Measurements from ENCODE around the gene MPRIP. TPM values are rescaled to one million over a fixed set of nuclear protein-coding genes. Genes with fewer than 3 reads are reported as not detected.

Gene MPRIP
- total and polyA plus RNA-seq, 7 donors = 43.2 to 113 (median 77.4) TPM

DNA sequence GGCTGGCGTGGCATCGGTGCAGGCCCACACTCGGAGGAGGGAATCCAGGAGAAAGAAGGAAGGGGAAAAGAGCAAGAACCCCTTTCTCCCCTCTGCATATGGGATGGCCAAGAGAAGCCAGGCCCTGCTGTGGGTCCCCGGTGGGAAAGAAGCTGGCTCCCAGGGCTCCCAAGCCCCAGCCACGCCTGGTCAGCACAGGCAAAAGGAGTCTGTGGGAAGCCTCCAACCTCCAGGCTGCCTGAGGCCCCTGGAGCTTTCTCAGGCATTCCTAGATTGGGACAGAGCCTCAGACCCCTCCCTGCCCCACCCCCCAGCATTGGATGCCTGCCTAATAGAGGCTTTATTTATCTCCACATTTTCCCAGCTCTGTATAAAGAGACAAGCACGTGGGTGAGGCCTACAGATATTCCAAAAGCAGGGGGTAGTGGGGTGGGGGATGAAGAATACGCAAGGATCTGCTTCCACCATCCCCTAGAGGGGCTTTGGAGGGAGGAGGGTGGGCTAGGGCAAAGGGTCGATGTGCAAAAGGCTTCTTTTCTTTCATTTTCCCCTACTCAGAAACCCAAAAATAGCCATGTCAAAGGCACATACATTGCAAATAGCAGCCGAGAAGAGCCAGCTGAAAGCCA is 56.4 kb downstream of the MPRIP start:
- no peak for TF ChIP-seq EP300 (IDR thresholded peaks at IDR 0.05)
- no peak for TF ChIP-seq POLR2A (IDR thresholded peaks at IDR 0.05)
- TF ChIP-seq, protein P1, sequence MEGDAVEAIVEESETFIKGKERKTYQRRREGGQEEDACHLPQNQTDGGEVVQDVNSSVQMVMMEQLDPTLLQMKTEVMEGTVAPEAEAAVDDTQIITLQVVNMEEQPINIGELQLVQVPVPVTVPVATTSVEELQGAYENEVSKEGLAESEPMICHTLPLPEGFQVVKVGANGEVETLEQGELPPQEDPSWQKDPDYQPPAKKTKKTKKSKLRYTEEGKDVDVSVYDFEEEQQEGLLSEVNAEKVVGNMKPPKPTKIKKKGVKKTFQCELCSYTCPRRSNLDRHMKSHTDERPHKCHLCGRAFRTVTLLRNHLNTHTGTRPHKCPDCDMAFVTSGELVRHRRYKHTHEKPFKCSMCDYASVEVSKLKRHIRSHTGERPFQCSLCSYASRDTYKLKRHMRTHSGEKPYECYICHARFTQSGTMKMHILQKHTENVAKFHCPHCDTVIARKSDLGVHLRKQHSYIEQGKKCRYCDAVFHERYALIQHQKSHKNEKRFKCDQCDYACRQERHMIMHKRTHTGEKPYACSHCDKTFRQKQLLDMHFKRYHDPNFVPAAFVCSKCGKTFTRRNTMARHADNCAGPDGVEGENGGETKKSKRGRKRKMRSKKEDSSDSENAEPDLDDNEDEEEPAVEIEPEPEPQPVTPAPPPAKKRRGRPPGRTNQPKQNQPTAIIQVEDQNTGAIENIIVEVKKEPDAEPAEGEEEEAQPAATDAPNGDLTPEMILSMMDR (IDR thresholded peaks at IDR 0.05) = no peak
- no peak for TF ChIP-seq POLR2AphosphoS5 (IDR thresholded peaks at IDR 0.05)
- 72 to 74% methylated on average over 9 of the region's 9 CpGs for WGBS, 2 donors
- DNase-seq = peak; percentile 76

DNA sequence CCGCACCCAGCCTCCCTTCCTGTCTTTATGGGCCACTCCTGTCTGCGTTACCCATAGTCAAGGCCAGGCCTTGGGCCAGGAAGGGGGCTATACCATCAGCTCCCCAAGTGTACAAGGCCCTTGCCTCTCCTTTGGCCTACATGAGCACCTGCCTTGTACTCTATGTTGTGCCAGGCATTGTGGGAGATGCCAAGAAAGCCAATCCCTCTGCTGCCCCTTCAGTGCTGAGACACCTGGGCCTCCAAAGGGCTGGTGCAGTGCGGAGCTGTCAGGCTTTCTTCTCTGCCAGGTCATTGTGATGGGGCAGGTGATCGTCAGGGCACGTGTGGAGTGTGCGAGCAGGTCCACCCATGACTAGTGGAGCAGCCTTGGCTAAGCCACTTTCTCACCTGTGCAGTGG is 59.9 kb downstream of the MPRIP start:
- no peaks in the 10 kb centered on the region for H3K36me3 ChIP-seq
- TF ChIP-seq POLR2AphosphoS5 (IDR thresholded peaks at IDR 0.05) (no peak), EP300 (IDR thresholded peaks at IDR 0.05) (no peak), POLR2A (IDR thresholded peaks at IDR 0.05) (no peak)
- intact Hi-C loops (cut with DNase I) = loop anchor here (10.0 kb wide), 1 partner anchor 97 kb away; no protein-coding TSS in a partner anchor
- no peaks in the 10 kb centered on the region for H3K27me3 ChIP-seq
- 95 to 96% methylated on average over 6 of the region's 6 CpGs for WGBS, 2 donors
- H3K4me3 ChIP-seq = no peak overlapping the region
- no peaks in the 10 kb centered on the region for H3K9me3 ChIP-seq
- no peak overlapping the region for H3K27ac ChIP-seq
- peaks cover 0 to 55% (median 49%) of the 10 kb centered on the region in 4 donors for H3K4me1 ChIP-seq
- no peak for DNase-seq

More for the DNA sequence above, 56.4 kb downstream of the MPRIP start:
- H3K27me3 ChIP-seq = no peaks in the 10 kb centered on the region
- peak overlapping the region; percentile 50 to 64 (median 63) for H3K27ac ChIP-seq
- H3K36me3 ChIP-seq = no peaks in the 10 kb centered on the region
- H3K4me3 ChIP-seq = no peak overlapping the region
- intact Hi-C loops (cut with DNase I) = no loop called here
- no peaks in the 10 kb centered on the region for H3K9me3 ChIP-seq
- peaks cover 0 to 53% (median 41%) of the 10 kb centered on the region in 4 donors for H3K4me1 ChIP-seq

DNA sequence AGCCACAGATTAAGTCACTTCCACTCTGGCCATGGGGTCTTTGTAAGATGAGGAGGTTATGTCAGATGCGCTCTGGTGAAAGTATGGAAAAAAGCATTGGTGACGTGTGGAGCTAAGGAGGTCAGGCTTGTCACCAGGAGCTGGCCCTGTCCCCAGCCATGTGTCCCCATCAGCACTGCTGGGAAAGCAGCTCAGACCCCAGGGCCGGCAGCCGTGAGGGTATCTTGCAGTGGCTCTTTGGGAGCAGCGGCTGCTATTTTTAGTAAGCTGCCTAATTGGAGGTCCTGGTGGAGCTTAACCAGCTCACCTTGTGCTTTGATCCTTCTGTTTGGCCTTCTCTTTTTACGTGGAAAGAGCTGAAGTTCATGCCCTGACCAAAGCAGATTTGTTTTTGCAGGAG is 60.9 kb downstream of the MPRIP start:
- 92% methylated on average over 6 of the region's 6 CpGs for WGBS, 2 donors
- Histone ChIP-seq H3K9me3 (no peaks in the 10 kb centered on the region), H3K4me3 (no peak overlapping the region), H3K36me3 (no peaks in the 10 kb centered on the region), H3K27ac (no peak overlapping the region), H3K4me1 (peaks cover 0 to 55% (median 50%) of the 10 kb centered on the region in 4 donors), H3K27me3 (no peaks in the 10 kb centered on the region)
- intact Hi-C loops (cut with DNase I) = loop anchor here (10.0 kb wide), 1 partner anchor 98 kb away; no protein-coding TSS in a partner anchor
- TF ChIP-seq, protein P1 (IDR thresholded peaks at IDR 0.05) = no peak
- TF ChIP-seq POLR2AphosphoS5 (IDR thresholded peaks at IDR 0.05) (no peak), POLR2A (IDR thresholded peaks at IDR 0.05) (no peak), EP300 (IDR thresholded peaks at IDR 0.05) (no peak)
- no peak for DNase-seq

DNA sequence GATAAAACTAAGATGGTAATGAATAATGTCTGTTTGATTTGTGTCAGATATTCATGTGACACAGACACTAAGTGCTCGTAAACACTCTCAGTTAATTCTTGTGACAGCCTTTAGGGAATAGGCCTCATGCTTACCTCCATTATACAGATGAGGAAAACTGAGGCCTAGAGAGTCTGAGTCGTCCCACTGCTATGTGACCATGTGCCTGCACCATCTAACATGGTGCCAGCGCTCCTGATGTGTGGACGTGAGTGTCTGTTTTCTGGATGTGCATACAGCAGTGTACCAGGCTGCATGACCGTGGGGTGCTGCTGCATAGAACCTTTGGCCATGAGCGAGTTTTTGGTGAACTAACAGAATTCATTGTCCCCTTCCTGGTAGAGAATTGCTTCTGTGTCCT is 61.8 kb downstream of the MPRIP start:
- WGBS, 2 donors = 95% methylated on average over 6 of the region's 6 CpGs
- H3K27me3 ChIP-seq = no peaks in the 10 kb centered on the region
- TF ChIP-seq EP300 (IDR thresholded peaks at IDR 0.05) (no peak), POLR2A (IDR thresholded peaks at IDR 0.05) (no peak), POLR2AphosphoS5 (IDR thresholded peaks at IDR 0.05) (no peak)
- TF ChIP-seq, protein P1 (IDR thresholded peaks at IDR 0.05) = no peak
- H3K4me1 ChIP-seq = peaks cover 0 to 55% (median 50%) of the 10 kb centered on the region in 4 donors
- H3K27ac ChIP-seq = peak overlapping the region in 1 of 4 donors; percentile 4
- intact Hi-C loops (cut with DNase I) = loop anchor here (10.0 kb wide), 1 partner anchor 99 kb away; no protein-coding TSS in a partner anchor
- H3K4me3 ChIP-seq = no peak overlapping the region
- H3K9me3 ChIP-seq = no peaks in the 10 kb centered on the region
- DNase-seq = no peak
- H3K36me3 ChIP-seq = no peaks in the 10 kb centered on the region

DNA sequence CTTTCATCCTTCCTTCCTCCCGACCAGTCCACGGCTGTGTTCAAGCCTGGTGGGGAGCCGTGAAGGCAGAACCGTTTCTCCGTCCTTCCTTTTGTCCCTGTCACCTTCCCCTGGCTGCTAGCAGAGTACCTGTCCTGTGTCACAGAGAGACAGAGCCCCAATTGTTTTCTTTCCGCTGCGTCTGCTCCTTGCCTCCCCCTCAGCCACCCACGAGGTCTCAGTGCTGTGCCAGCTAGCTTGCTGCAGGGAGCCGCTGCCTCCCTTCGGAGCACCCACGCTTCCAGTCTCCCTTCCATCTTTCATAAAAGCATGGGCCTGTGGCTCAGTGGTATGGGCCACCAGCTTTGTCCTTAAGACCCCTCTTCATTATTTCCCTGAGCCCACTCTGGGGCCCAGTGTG is 62.2 kb downstream of the MPRIP start:
- Histone ChIP-seq H3K9me3 (no peaks in the 10 kb centered on the region), H3K4me1 (peaks cover 0 to 59% (median 50%) of the 10 kb centered on the region in 4 donors), H3K4me3 (no peak overlapping the region), H3K36me3 (no peaks in the 10 kb centered on the region), H3K27ac (peak overlapping the region in 1 of 4 donors; percentile 4), H3K27me3 (no peaks in the 10 kb centered on the region)
- TF ChIP-seq POLR2A (IDR thresholded peaks at IDR 0.05) (no peak), EP300 (IDR thresholded peaks at IDR 0.05) (no peak), POLR2AphosphoS5 (IDR thresholded peaks at IDR 0.05) (no peak)
- TF ChIP-seq, protein P1 (IDR thresholded peaks at IDR 0.05) = no peak
- WGBS, 2 donors = 88 to 94% methylated on average over 11 of the region's 11 CpGs
- intact Hi-C loops (cut with DNase I) = loop anchor here (10.0 kb wide), 1 partner anchor 100 kb away; no protein-coding TSS in a partner anchor
- DNase-seq = no peak

All from sigmoid colon (tissue), 7 donors.